ENCODE measurements around the gene VGF. TPM values are rescaled to one million over a fixed set of nuclear protein-coding genes. Genes with fewer than 3 reads are reported as not detected.

The VGF gene
- total and polyA plus RNA-seq, 2 donors (not counting 1 experiment from before 2014, with no cell fraction given), result 0.10 to 0.17 TPM

GRCh38 chr7:101161692-101162471 lies 3.5 kb downstream of the VGF start:
- peaks cover 21% of the 10 kb centered on the region for H3K27me3 Mint-ChIP-seq
- no peak overlapping the region for H3K9ac ChIP-seq (ENCODE audit: low read length)
- WGBS (ENCODE audit: insufficient coverage), result 96% methylated on average over 6 of the region's 17 CpGs
- peak overlapping the region in 1 of 5 experiments; percentile 60 for H3K4me3 ChIP-seq (ENCODE audit: control extremely low read depth in 1 of 5, extremely low read depth in 1 of 5, insufficient read depth in 1 of 5, low read depth in 2 of 5, low read length in 4 of 5)
- peak overlapping the region; percentile 83 for H3K4me3 Mint-ChIP-seq
- intact Hi-C loops (cut with micrococcal nuclease), result no loop called here
- DNase-seq (no peak), ATAC-seq (ENCODE audit: low read depth) (no peak)
- H3K9me3 ChIP-seq (ENCODE audit: control extremely low read depth in 1 of 3, control insufficient read depth in 2 of 3, insufficient read depth in 1 of 3, low read length in 2 of 3), result peaks cover 0 to 25% (median 3%) of the 10 kb centered on the region in 3 donors
- peaks cover 24% of the 10 kb centered on the region for H3K4me1 Mint-ChIP-seq
- TF ChIP-seq CTCF (IDR thresholded peaks at IDR 0.05), result no peak
- no peak for TF ChIP-seq EZH2 (IDR thresholded peaks at IDR 0.05; ENCODE audit: borderline replicate concordance, insufficient read depth, low read depth, low read length, poor library complexity, severe bottlenecking)
- H3K9me3 Mint-ChIP-seq (ENCODE audit: insufficient read depth), result no peaks in the 10 kb centered on the region
- H3K36me3 ChIP-seq (replicated peaks in 1 of 2; ENCODE audit: control extremely low read depth in 1 of 2, control insufficient read depth in 1 of 2, extremely low read depth in 1 of 2, insufficient read depth in 2 of 2, low read length in 1 of 2), result peaks cover 0 to 3% of the 10 kb centered on the region in 2 experiments
- no peaks in the 10 kb centered on the region for H3K79me2 ChIP-seq (ENCODE audit: control insufficient read depth, insufficient read depth, low read length)
- no peak overlapping the region for H2AFZ ChIP-seq (ENCODE audit: insufficient read depth, low read depth, low read length, poor library complexity, severe bottlenecking)
- H3K27ac ChIP-seq (ENCODE audit: low read length in 2 of 2), result no peak overlapping the region
- CTCF ChIA-PET, result interaction anchor here (2.3 kb wide), 1 partner anchor 18 kb away, joined by 14 read pairs; no protein-coding TSS in a partner anchor
- POLR2A ChIA-PET, result no interaction called here
- H3K4me2 ChIP-seq (replicated peaks; ENCODE audit: low read depth, low read length, poor library complexity, severe bottlenecking), result peak overlapping the region; percentile 99
- peaks cover 20% of the 10 kb centered on the region for H4K20me1 ChIP-seq (ENCODE audit: control insufficient read depth, insufficient read depth, low read length, poor library complexity, severe bottlenecking)
- H3K27ac Mint-ChIP-seq, result peak overlapping the region; percentile 54
- H3K4me1 ChIP-seq (ENCODE audit: control insufficient read depth in 2 of 2, insufficient read depth in 2 of 2, low read length in 2 of 2), result peaks cover 38 to 41% of the 10 kb centered on the region in 2 donors
- peaks cover 0 to 45% (median 22%) of the 10 kb centered on the region in 4 experiments for H3K27me3 ChIP-seq (replicated peaks in 1 of 4; ENCODE audit: control extremely low read depth in 1 of 4, control insufficient read depth in 3 of 4, insufficient read depth in 4 of 4, low read length in 3 of 4)

- ATAC-seq (ENCODE audit: low read depth), result no peak
These were observed 4.5 kb downstream of the VGF start for GRCh38 chr7:101160910-101161309.

More at GRCh38 chr7:101160910-101161309, 4.5 kb downstream of the VGF start:
- TF ChIP-seq EZH2 (IDR thresholded peaks at IDR 0.05; ENCODE audit: borderline replicate concordance, insufficient read depth, low read depth, low read length, poor library complexity, severe bottlenecking) (no peak), CTCF (IDR thresholded peaks at IDR 0.05) (no peak)
- H3K27ac Mint-ChIP-seq, result no peak overlapping the region
- Histone ChIP-seq H3K4me2 (replicated peaks; ENCODE audit: low read depth, low read length, poor library complexity, severe bottlenecking) (no peak overlapping the region), H3K9ac (ENCODE audit: low read length) (no peak overlapping the region), H3K9me3 (ENCODE audit: control extremely low read depth in 1 of 3, control insufficient read depth in 2 of 3, insufficient read depth in 1 of 3, low read length in 2 of 3) (peaks cover 0 to 21% (median 3%) of the 10 kb centered on the region in 3 donors), H3K4me1 (ENCODE audit: control insufficient read depth in 2 of 2, insufficient read depth in 2 of 2, low read length in 2 of 2) (peaks cover 30 to 33% of the 10 kb centered on the region in 2 donors), H3K27ac (ENCODE audit: low read length in 2 of 2) (no peak overlapping the region), H4K20me1 (ENCODE audit: control insufficient read depth, insufficient read depth, low read length, poor library complexity, severe bottlenecking) (peaks cover 16% of the 10 kb centered on the region), H3K4me3 (ENCODE audit: control extremely low read depth in 1 of 5, extremely low read depth in 1 of 5, insufficient read depth in 1 of 5, low read depth in 2 of 5, low read length in 4 of 5) (no peak overlapping the region), H3K36me3 (replicated peaks in 1 of 2; ENCODE audit: control extremely low read depth in 1 of 2, control insufficient read depth in 1 of 2, extremely low read depth in 1 of 2, insufficient read depth in 2 of 2, low read length in 1 of 2) (peaks cover 0 to 3% of the 10 kb centered on the region in 2 experiments), H3K27me3 (replicated peaks in 1 of 4; ENCODE audit: control extremely low read depth in 1 of 4, control insufficient read depth in 3 of 4, insufficient read depth in 4 of 4, low read length in 3 of 4) (peaks cover 0 to 37% (median 19%) of the 10 kb centered on the region in 4 experiments), H3K79me2 (ENCODE audit: control insufficient read depth, insufficient read depth, low read length) (no peaks in the 10 kb centered on the region), H2AFZ (ENCODE audit: insufficient read depth, low read depth, low read length, poor library complexity, severe bottlenecking) (no peak overlapping the region)
- H3K4me1 Mint-ChIP-seq, result peaks cover 22% of the 10 kb centered on the region
- no peaks in the 10 kb centered on the region for H3K9me3 Mint-ChIP-seq (ENCODE audit: insufficient read depth)
- peaks cover 16% of the 10 kb centered on the region for H3K27me3 Mint-ChIP-seq
- H3K4me3 Mint-ChIP-seq, result peak overlapping the region; percentile 34
- ChIA-PET POLR2A (no interaction called here), CTCF (interaction anchor here (0.7 to 2.3 kb wide), 2 partner anchors 17 to 1996 kb away, joined by 3 to 14 read pairs; no protein-coding TSS in a partner anchor)
- intact Hi-C loops (cut with micrococcal nuclease), result no loop called here
- DNase-seq, result no peak

Measured in B cell (primary cell).